ENCODE measurements around the gene MTCP1. TPM values are rescaled to one million over a fixed set of nuclear protein-coding genes. Genes with fewer than 3 reads are reported as not detected.

MTCP1 gene
- total RNA-seq, 1 donor from 2014 or later: 16.8 TPM

GRCh38 chrX:155026727-155027508, 44.0 kb downstream of the MTCP1 start, which contains the start of gene FUNDC2:
Gene FUNDC2 (plus strand): TSS chrX:155026844. CDS start chrX:155026939, 95 bp downstream.
- no peaks in the 10 kb centered on the region for H3K36me3 ChIP-seq
- peak; percentile 97 for ATAC-seq
- no peaks in the 10 kb centered on the region for H3K9me3 ChIP-seq
- peak; percentile 97 for DNase-seq
- TF ChIP-seq, protein P1, sequence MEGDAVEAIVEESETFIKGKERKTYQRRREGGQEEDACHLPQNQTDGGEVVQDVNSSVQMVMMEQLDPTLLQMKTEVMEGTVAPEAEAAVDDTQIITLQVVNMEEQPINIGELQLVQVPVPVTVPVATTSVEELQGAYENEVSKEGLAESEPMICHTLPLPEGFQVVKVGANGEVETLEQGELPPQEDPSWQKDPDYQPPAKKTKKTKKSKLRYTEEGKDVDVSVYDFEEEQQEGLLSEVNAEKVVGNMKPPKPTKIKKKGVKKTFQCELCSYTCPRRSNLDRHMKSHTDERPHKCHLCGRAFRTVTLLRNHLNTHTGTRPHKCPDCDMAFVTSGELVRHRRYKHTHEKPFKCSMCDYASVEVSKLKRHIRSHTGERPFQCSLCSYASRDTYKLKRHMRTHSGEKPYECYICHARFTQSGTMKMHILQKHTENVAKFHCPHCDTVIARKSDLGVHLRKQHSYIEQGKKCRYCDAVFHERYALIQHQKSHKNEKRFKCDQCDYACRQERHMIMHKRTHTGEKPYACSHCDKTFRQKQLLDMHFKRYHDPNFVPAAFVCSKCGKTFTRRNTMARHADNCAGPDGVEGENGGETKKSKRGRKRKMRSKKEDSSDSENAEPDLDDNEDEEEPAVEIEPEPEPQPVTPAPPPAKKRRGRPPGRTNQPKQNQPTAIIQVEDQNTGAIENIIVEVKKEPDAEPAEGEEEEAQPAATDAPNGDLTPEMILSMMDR (IDR thresholded peaks at IDR 0.05): no peak
- intact Hi-C loops (cut with DNase I): no loop called here
- peak within 1 kb of the TSS; percentile 60 for H3K4me3 ChIP-seq
- H3K27me3 ChIP-seq: no peaks in the 10 kb centered on the region
- H3K4me1 ChIP-seq: peaks cover 3% of the 10 kb centered on the region
- H3K27ac ChIP-seq: peak within 1 kb of the TSS; percentile 94

DNA sequence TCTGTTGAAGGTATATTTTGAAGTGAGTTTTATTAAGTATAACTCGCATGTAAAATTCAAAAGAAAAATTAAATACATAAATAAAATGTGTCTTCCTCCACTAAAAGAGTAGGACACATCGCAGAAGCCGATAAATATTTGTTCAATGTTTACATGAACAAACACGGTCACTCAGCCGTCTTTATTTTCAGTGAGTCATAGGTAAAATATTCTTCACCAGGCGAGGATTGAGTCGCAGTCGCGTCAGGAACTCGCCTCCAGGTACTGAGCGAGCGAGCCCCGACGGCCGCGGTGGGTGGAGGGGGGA, 44.6 kb downstream of the MTCP1 start:
- no peaks in the 10 kb centered on the region for H3K9me3 ChIP-seq
- no peaks in the 10 kb centered on the region for H3K27me3 ChIP-seq
- H3K27ac ChIP-seq: peak overlapping the region; percentile 94
- peak overlapping the region; percentile 60 for H3K4me3 ChIP-seq
- intact Hi-C loops (cut with DNase I): no loop called here
- no peaks in the 10 kb centered on the region for H3K36me3 ChIP-seq
- ATAC-seq (no peak), DNase-seq (no peak)
- TF ChIP-seq, protein P1 (IDR thresholded peaks at IDR 0.05): no peak
- peaks cover 3% of the 10 kb centered on the region for H3K4me1 ChIP-seq

DNA sequence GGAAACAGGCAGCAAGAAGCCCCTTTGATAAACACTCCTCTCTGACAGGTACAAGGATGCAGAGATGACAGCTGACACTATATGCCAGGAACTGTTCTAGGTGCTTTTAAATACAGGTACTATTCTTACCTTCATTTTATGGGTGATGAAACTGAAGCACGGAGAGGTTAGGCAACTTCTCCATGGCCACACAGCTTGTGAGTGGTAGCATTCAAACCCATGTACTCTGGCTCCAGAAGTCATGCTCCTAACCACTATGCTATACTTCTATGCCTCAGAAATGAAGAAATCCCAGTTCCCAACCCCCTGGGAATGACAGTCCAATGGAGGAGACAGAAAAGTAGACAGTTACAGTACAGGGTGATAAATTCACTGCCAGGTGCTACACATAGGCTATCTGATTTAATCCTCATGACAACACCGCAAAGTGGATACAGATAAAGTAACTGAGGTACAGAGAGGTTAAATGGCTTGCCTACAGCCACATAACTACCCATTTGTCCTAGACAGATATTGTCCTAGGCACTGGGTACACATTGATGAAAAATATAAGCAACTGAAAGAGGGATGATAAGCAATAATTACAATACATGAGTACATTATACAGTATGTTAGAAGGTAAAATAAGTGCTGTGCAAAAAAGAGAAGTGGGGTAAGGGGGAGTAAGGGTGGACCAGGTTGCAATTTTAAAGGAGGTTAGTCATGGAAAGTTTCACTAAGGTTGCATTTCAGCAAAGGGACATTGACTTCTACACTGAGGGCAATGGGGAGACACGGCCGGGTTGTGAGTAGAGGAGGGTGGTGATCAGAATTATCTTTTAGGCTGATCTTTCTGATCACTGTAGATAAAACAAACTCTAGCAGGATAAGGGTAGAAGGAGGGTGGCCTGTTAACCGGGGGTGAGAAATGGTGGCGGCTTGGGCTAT, 46.8 kb downstream of the MTCP1 start:
- TF ChIP-seq, protein P1 (IDR thresholded peaks at IDR 0.05): no peak
- no peaks in the 10 kb centered on the region for H3K36me3 ChIP-seq

GRCh38 chrX:155022585-155022984, 48.4 kb downstream of the MTCP1 start, which contains the start of gene F8:
Gene F8 (minus strand): TSS chrX:155022723. CDS start chrX:155022552, 171 bp downstream.
- Histone ChIP-seq H3K4me3 (peak within 1 kb of the TSS; percentile 2), H3K36me3 (no peaks in the 10 kb centered on the region), H3K27me3 (no peaks in the 10 kb centered on the region), H3K9me3 (no peaks in the 10 kb centered on the region), H3K27ac (no peak within 1 kb of the TSS), H3K4me1 (no peaks in the 10 kb centered on the region)
- TF ChIP-seq, protein P1 (IDR thresholded peaks at IDR 0.05): no peak
- ATAC-seq (no peak), DNase-seq (no peak)
- intact Hi-C loops (cut with DNase I): no loop called here

More for the DNA sequence above, 46.8 kb downstream of the MTCP1 start:
- Histone ChIP-seq H3K4me3 (no peak overlapping the region), H3K9me3 (no peaks in the 10 kb centered on the region), H3K27ac (no peak overlapping the region), H3K4me1 (peaks cover 3% of the 10 kb centered on the region), H3K27me3 (no peaks in the 10 kb centered on the region)
- no peak for ATAC-seq
- DNase-seq: no peak
- intact Hi-C loops (cut with DNase I): no loop called here

- TF ChIP-seq, protein P1 (IDR thresholded peaks at IDR 0.05): no peak
- no peaks in the 10 kb centered on the region for H3K9me3 ChIP-seq
- no peaks in the 10 kb centered on the region for H3K36me3 ChIP-seq
- no peak overlapping the region for H3K27ac ChIP-seq
- H3K27me3 ChIP-seq: no peaks in the 10 kb centered on the region
- no peak for DNase-seq
- intact Hi-C loops (cut with DNase I): no loop called here
- no peaks in the 10 kb centered on the region for H3K4me1 ChIP-seq
- H3K4me3 ChIP-seq: no peak overlapping the region
- no peak for ATAC-seq
These were observed 50.3 kb downstream of the MTCP1 start for GRCh38 chrX:155020591-155020990.

Other genes with a start within 250 kb of the MTCP1 start
- not detected for gene SMIM9, start 236.5 kb downstream of the MTCP1 start, total RNA-seq
- gene F8A1, start 184.8 kb downstream of the MTCP1 start, total RNA-seq: 42.9 TPM
- 12.7 TPM for gene F8, start 48.4 kb downstream of the MTCP1 start, total RNA-seq
- 79.1 TPM for gene FUNDC2, start 44.3 kb downstream of the MTCP1 start, total RNA-seq
- 6.6 TPM for gene CMC4, start within 50 bp of the MTCP1 start, total RNA-seq
- 16.7 TPM for gene BRCC3, start 372 bp upstream of the MTCP1 start, total RNA-seq
- 33.9 TPM for gene VBP1, start 145.3 kb upstream of the MTCP1 start, total RNA-seq
- 0.75 TPM for gene RAB39B, start 193.4 kb upstream of the MTCP1 start, total RNA-seq